ENCODE measurements around the gene SLC12A8. TPM values are rescaled to one million over a fixed set of nuclear protein-coding genes. Genes with fewer than 3 reads are reported as not detected.

The SLC12A8 gene
- total RNA-seq, 3 donors from 2014 or later: 0.48 to 12.5 (median 9.8) TPM

DNA sequence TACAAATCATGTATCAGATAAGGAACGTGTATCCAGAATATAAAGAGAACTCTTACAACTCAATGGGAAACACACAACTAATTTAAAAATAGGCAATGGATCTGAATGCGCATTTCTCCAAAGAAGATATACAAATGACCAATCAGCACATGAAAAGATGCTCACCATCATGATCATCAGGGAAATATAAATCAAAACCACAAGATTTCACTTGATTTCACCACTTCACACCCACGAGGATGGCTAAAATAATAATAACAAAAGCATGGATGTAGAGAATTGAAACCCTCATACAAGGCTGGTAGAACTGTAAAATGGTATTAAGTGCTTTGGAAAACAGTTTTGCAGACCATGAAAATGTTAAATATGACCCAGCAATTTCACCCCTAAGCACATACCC, 26.7 kb upstream of the SLC12A8 start:
- intact Hi-C loops (cut with DNase I; ENCODE audit: low total_unique reads): no loop called here
- Histone ChIP-seq H3K9me3 (no peaks in the 10 kb centered on the region), H3K4me3 (no peak overlapping the region), H3K27ac (no peak overlapping the region), H3K36me3 (no peaks in the 10 kb centered on the region), H3K27me3 (no peaks in the 10 kb centered on the region), H3K4me1 (no peaks in the 10 kb centered on the region)
- no peak for DNase-seq (ENCODE audit: low spot score in 2 of 2)
- no peak for TF ChIP-seq POLR2AphosphoS5 (IDR thresholded peaks at IDR 0.05)
- TF ChIP-seq POLR2A (IDR thresholded peaks at IDR 0.05): no peak
- no peak for TF ChIP-seq CTCF (IDR thresholded peaks at IDR 0.05)

GRCh38 chr3:125238759-125239158, 26.2 kb upstream of the SLC12A8 start:
- DNase-seq (ENCODE audit: low spot score in 2 of 2): no peak
- TF ChIP-seq CTCF (IDR thresholded peaks at IDR 0.05): no peak
- no peak for TF ChIP-seq POLR2A (IDR thresholded peaks at IDR 0.05)
- no peak for TF ChIP-seq POLR2AphosphoS5 (IDR thresholded peaks at IDR 0.05)
- Histone ChIP-seq H3K4me1 (no peaks in the 10 kb centered on the region), H3K4me3 (no peak overlapping the region), H3K36me3 (no peaks in the 10 kb centered on the region), H3K27ac (no peak overlapping the region), H3K9me3 (no peaks in the 10 kb centered on the region), H3K27me3 (no peaks in the 10 kb centered on the region)
- intact Hi-C loops (cut with DNase I; ENCODE audit: low total_unique reads): no loop called here

- Histone ChIP-seq H3K9me3 (no peaks in the 10 kb centered on the region), H3K27me3 (no peaks in the 10 kb centered on the region), H3K27ac (no peak overlapping the region), H3K36me3 (no peaks in the 10 kb centered on the region), H3K4me3 (no peak overlapping the region), H3K4me1 (no peaks in the 10 kb centered on the region)
- no peak for TF ChIP-seq POLR2AphosphoS5 (IDR thresholded peaks at IDR 0.05)
- no peak for TF ChIP-seq POLR2A (IDR thresholded peaks at IDR 0.05)
- no peak for TF ChIP-seq CTCF (IDR thresholded peaks at IDR 0.05)
- DNase-seq (ENCODE audit: low spot score in 2 of 2): no peak
- intact Hi-C loops (cut with DNase I; ENCODE audit: low total_unique reads): no loop called here
Observed at GRCh38 chr3:125236331-125236903, 23.9 kb upstream of the SLC12A8 start.

DNA sequence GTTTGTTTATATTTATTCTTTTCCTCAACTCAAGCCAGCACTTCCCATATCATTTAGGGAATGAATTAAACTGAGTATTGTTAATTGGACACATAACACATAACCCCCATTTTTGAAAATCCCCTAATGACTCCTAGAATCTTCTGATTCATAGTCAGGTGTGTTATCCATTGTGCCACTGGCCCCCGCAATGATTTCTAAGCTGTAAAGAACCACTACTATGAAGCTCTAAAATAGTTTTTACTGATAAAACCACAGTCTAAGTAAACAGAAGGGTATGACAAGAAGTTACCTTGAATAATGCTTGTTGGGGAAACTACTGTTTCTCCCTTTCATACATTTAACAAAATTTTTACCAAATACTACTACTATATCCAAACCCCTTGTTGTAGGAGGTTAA, 22.3 kb upstream of the SLC12A8 start:
- no peak for TF ChIP-seq POLR2AphosphoS5 (IDR thresholded peaks at IDR 0.05)
- TF ChIP-seq CTCF (IDR thresholded peaks at IDR 0.05): no peak
- no peak for TF ChIP-seq POLR2A (IDR thresholded peaks at IDR 0.05)
- DNase-seq (ENCODE audit: low spot score in 2 of 2): no peak
- intact Hi-C loops (cut with DNase I; ENCODE audit: low total_unique reads): no loop called here
- H3K27ac ChIP-seq: no peak overlapping the region
- no peaks in the 10 kb centered on the region for H3K4me1 ChIP-seq
- H3K27me3 ChIP-seq: no peaks in the 10 kb centered on the region
- H3K4me3 ChIP-seq: no peak overlapping the region
- H3K9me3 ChIP-seq: no peaks in the 10 kb centered on the region
- no peaks in the 10 kb centered on the region for H3K36me3 ChIP-seq

DNA sequence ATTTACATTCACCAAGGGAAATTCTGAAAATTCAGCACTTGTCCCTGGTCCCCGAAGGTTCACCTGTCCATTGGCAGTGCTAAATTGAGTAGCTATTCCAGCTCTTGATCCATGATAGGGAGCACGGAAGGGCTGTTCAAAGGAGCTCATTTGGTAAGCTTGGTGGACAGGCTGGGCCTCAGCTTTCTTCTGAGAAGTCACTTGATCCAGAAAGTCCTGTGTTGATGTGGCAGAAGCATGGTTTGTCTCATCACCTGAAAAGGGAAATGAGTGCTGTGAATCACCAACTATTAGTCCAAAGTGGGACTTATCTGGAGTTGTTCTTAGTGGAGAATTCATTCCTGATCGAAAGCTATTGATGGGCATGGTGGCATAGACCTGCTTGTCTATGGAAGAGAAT, 19.9 kb upstream of the SLC12A8 start:
- Histone ChIP-seq H3K36me3 (no peaks in the 10 kb centered on the region), H3K4me1 (no peaks in the 10 kb centered on the region), H3K27ac (no peak overlapping the region), H3K27me3 (no peaks in the 10 kb centered on the region), H3K9me3 (no peaks in the 10 kb centered on the region), H3K4me3 (no peak overlapping the region)
- no peak for DNase-seq (ENCODE audit: low spot score in 2 of 2)
- TF ChIP-seq POLR2AphosphoS5 (IDR thresholded peaks at IDR 0.05) (no peak), POLR2A (IDR thresholded peaks at IDR 0.05) (no peak)
- intact Hi-C loops (cut with DNase I; ENCODE audit: low total_unique reads): no loop called here

GRCh38 chr3:125231895-125232294, 19.3 kb upstream of the SLC12A8 start:
- DNase-seq (ENCODE audit: low spot score in 2 of 2): no peak
- TF ChIP-seq POLR2AphosphoS5 (IDR thresholded peaks at IDR 0.05) (no peak), POLR2A (IDR thresholded peaks at IDR 0.05) (no peak), CTCF (IDR thresholded peaks at IDR 0.05) (no peak)
- H3K4me3 ChIP-seq: no peak overlapping the region
- H3K36me3 ChIP-seq: no peaks in the 10 kb centered on the region
- no peak overlapping the region for H3K27ac ChIP-seq
- no peaks in the 10 kb centered on the region for H3K9me3 ChIP-seq
- H3K4me1 ChIP-seq: no peaks in the 10 kb centered on the region
- H3K27me3 ChIP-seq: no peaks in the 10 kb centered on the region
- intact Hi-C loops (cut with DNase I; ENCODE audit: low total_unique reads): no loop called here
